Measurements from ENCODE around the gene ATP23.

DNA sequence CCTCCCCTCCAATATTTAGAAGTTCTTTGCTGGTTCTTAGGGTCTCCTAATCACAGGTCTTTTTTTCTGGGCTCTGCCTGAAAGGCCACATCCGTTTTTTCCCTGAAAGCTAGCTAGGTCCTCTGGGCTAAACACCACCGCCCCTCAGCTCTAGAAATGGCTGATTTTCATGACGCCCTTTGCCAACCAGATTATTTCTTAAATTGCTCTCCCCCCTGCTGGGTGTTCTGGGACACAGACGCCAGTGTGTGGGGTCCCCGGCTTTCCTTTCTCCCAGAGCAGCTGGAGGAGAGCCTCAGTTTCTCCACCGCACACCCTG, 45.3 kb upstream of the ATP23 start:
- TF ChIP-seq, protein P1, sequence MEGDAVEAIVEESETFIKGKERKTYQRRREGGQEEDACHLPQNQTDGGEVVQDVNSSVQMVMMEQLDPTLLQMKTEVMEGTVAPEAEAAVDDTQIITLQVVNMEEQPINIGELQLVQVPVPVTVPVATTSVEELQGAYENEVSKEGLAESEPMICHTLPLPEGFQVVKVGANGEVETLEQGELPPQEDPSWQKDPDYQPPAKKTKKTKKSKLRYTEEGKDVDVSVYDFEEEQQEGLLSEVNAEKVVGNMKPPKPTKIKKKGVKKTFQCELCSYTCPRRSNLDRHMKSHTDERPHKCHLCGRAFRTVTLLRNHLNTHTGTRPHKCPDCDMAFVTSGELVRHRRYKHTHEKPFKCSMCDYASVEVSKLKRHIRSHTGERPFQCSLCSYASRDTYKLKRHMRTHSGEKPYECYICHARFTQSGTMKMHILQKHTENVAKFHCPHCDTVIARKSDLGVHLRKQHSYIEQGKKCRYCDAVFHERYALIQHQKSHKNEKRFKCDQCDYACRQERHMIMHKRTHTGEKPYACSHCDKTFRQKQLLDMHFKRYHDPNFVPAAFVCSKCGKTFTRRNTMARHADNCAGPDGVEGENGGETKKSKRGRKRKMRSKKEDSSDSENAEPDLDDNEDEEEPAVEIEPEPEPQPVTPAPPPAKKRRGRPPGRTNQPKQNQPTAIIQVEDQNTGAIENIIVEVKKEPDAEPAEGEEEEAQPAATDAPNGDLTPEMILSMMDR (IDR thresholded peaks at IDR 0.05; ENCODE audit: low read depth, low read length, missing input control) = no peak
- TF ChIP-seq SP1 (IDR thresholded peaks at IDR 0.05) (no peak), RAD21 (IDR thresholded peaks at IDR 0.05) (peak; percentile 22 to 33), TAF1 (conservative IDR thresholded peaks at IDR 0.05) (no peak), EGR1 (IDR thresholded peaks at IDR 0.05; ENCODE audit: low read depth in 2 of 2) (no peak), YY1 (IDR thresholded peaks at IDR 0.05) (no peak), JUND (IDR thresholded peaks at IDR 0.05) (no peak), HNF4A (conservative IDR thresholded peaks at IDR 0.05) (no peak), GABPA (IDR thresholded peaks at IDR 0.05 in 1 of 2, conservative IDR thresholded peaks at IDR 0.05 in 1 of 2) (no peak), FOXA1 (IDR thresholded peaks at IDR 0.05) (no peak), HNF4G (IDR thresholded peaks at IDR 0.05) (no peak)
- TF ChIP-seq, protein P2, sequence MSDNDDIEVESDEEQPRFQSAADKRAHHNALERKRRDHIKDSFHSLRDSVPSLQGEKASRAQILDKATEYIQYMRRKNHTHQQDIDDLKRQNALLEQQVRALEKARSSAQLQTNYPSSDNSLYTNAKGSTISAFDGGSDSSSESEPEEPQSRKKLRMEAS (IDR thresholded peaks at IDR 0.05) = no peak
- TF ChIP-seq, protein P3, sequence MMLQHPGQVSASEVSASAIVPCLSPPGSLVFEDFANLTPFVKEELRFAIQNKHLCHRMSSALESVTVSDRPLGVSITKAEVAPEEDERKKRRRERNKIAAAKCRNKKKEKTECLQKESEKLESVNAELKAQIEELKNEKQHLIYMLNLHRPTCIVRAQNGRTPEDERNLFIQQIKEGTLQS (IDR thresholded peaks at IDR 0.05) = no peak
